Measurements from ENCODE around the gene UMODL1. TPM values are rescaled to one million over a fixed set of nuclear protein-coding genes. Genes with fewer than 3 reads are reported as not detected.

UMODL1 gene
- total and polyA plus RNA-seq, 2 donors from 2014 or later = 0.39 TPM; not detected in 1

DNA sequence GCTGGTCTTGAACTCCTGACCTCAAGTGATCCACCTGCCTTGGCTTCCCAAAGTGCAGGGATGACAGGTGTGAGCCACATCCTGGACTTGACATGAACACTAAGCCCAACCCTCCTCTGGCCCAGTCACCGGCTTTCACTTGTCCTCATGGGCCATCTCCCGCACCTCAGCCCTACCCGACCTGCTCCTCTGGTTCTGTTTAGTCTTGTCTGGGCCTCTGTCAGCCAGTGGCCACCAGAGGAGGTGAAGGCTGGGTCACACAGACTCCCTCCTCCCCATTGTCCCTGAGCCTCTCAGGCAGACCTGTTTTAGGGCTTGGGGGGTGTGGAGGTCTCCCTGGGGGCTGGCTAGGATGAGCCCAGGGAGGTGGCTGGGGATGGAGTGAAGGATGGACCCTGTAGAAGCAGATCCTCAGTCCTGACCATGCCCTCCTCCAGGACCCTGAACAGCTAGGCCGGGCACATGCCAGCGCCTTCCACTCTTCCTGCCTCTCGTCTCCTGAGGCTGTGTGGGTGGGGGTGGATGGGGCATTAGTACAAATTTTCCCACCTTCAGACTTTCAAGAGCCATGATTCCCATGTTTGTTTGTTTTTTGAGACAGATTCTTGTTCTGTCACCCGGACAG, 26.1 kb upstream of the UMODL1 start:
- intact Hi-C loops (cut with DNase I) = no loop called here

DNA sequence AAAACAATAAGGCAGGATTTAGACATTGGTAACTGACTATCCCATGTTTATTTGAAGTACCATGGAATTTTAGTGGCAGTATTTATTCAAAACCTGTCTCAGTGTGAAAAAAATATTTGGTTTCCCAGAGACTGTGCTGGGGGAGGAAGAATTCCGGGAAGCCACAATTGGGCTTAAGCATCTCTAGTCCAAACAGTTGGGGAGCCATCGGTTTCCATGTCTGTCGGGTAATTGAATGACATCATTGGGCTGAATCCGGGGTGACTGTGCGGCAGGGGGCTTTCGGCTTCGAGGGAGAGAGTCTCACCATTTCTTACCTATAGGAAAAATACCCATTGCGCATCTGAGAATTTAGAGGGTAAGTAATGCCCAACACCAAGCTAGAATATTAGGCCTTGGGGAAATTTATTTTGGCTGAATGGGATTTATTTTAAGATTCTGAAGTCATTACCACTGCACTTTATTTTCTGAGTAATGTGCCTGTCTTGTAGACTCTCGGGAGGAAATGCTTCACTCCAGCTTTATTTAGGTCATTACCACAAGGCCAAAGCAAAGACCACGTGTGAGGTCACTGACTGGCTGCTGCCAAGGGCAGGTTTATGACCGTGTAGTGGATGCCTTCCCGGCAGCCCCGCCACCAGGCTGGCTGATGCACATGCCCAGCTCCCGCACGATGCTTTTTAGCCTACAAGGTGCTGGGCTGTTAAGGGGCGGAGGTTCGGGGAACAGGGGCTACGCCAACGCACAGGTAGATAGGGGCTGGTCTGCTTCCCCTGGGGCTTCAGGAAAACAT, 23.1 kb upstream of the UMODL1 start:
- peak; percentile 10 for TF ChIP-seq CTCF (IDR thresholded peaks at IDR 0.05; ENCODE audit: borderline replicate concordance, extremely low read depth, insufficient read depth)
- Histone ChIP-seq H3K9ac (ENCODE audit: low read length in 3 of 3) (no peak overlapping the region), H3K4me3 (ENCODE audit: low read length in 3 of 3) (no peak overlapping the region), H3K36me3 (ENCODE audit: control insufficient read depth in 2 of 3, insufficient read depth in 3 of 3, low read length in 3 of 3) (no peaks in the 10 kb centered on the region), H3K4me1 (ENCODE audit: control insufficient read depth in 2 of 3, insufficient read depth in 2 of 3, low read depth in 1 of 3, low read length in 3 of 3) (no peaks in the 10 kb centered on the region), H3K9me3 (ENCODE audit: control insufficient read depth in 2 of 3, insufficient read depth in 1 of 3, low read length in 3 of 3) (no peaks in the 10 kb centered on the region), H3K27me3 (ENCODE audit: control insufficient read depth, insufficient read depth, low read length) (no peaks in the 10 kb centered on the region), H3K27ac (ENCODE audit: low read depth in 2 of 2, low read length in 2 of 2) (no peak overlapping the region)
- intact Hi-C loops (cut with DNase I) = no loop called here
- DNase-seq (peak in 4 of 5 donors; percentile 49 to 87 (median 67)), FAIRE-seq (no peak)

More for the DNA sequence above, 26.1 kb upstream of the UMODL1 start:
- FAIRE-seq (no peak), DNase-seq (peak in 1 of 5 donors; percentile 70)
- no peaks in the 10 kb centered on the region for H3K27me3 ChIP-seq (ENCODE audit: control insufficient read depth, insufficient read depth, low read length)
- H3K9ac ChIP-seq (ENCODE audit: low read length in 3 of 3) = no peak overlapping the region
- no peaks in the 10 kb centered on the region for H3K36me3 ChIP-seq (ENCODE audit: control insufficient read depth in 2 of 3, insufficient read depth in 3 of 3, low read length in 3 of 3)
- no peak overlapping the region for H3K4me3 ChIP-seq (ENCODE audit: low read length in 3 of 3)
- no peak for TF ChIP-seq CTCF (IDR thresholded peaks at IDR 0.05; ENCODE audit: borderline replicate concordance, extremely low read depth, insufficient read depth)
- H3K4me1 ChIP-seq (ENCODE audit: control insufficient read depth in 2 of 3, insufficient read depth in 2 of 3, low read depth in 1 of 3, low read length in 3 of 3) = no peaks in the 10 kb centered on the region
- no peaks in the 10 kb centered on the region for H3K9me3 ChIP-seq (ENCODE audit: control insufficient read depth in 2 of 3, insufficient read depth in 1 of 3, low read length in 3 of 3)
- no peak overlapping the region for H3K27ac ChIP-seq (ENCODE audit: low read depth in 2 of 2, low read length in 2 of 2)

- no peak for TF ChIP-seq CTCF (IDR thresholded peaks at IDR 0.05; ENCODE audit: borderline replicate concordance, extremely low read depth, insufficient read depth)
- H3K9ac ChIP-seq (ENCODE audit: low read length in 3 of 3) = no peak overlapping the region
- no peaks in the 10 kb centered on the region for H3K36me3 ChIP-seq (ENCODE audit: control insufficient read depth in 2 of 3, insufficient read depth in 3 of 3, low read length in 3 of 3)
- no peak for DNase-seq
- no peaks in the 10 kb centered on the region for H3K4me1 ChIP-seq (ENCODE audit: control insufficient read depth in 2 of 3, insufficient read depth in 2 of 3, low read depth in 1 of 3, low read length in 3 of 3)
- no peaks in the 10 kb centered on the region for H3K27me3 ChIP-seq (ENCODE audit: control insufficient read depth, insufficient read depth, low read length)
- H3K27ac ChIP-seq (ENCODE audit: low read depth in 2 of 2, low read length in 2 of 2) = no peak overlapping the region
- intact Hi-C loops (cut with DNase I) = no loop called here
- no peak overlapping the region for H3K4me3 ChIP-seq (ENCODE audit: low read length in 3 of 3)
- no peaks in the 10 kb centered on the region for H3K9me3 ChIP-seq (ENCODE audit: control insufficient read depth in 2 of 3, insufficient read depth in 1 of 3, low read length in 3 of 3)
- FAIRE-seq = no peak
Measured at GRCh38 chr21:42048870-42049577, 22.1 kb upstream of the UMODL1 start.

Data from kidney (tissue), 14 donors.